ENCODE measurements around the gene SLC25A24. TPM values are rescaled to one million over a fixed set of nuclear protein-coding genes. Genes with fewer than 3 reads are reported as not detected.

Gene SLC25A24
- total RNA-seq, 4 donors from 2014 or later, result 30.5 to 108 (median 62.2) TPM

DNA sequence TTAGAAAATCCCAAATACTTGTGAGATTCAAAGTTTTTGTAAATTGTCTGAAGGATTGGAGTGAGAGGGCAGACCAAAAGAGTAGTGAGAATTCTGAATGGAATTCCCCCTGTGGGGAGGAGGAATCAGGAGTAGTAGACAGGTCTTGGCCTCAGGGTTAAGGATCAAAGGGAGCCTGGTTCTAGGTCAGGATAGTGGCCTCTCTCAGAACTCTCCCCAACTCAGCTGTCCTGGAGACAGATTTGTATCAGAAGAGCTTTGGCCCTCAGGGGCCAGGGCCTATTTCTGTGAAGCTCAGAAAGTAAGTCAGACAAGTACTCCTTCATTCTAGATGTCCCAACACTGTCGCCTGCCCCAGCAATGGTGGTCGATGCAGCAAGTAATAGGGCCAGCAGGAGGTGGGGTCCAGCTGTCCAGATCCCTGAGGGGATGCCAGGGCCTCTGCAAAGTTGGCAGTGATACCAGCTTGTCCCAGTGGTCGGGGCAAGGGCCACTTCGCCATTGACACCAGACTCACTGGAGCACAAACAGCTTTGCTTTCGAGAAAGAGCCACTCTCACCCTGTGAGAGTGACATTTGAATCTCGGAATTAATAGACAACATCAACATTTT is 115.2 kb downstream of the SLC25A24 start:
- H3K27ac ChIP-seq, result no peak overlapping the region
- TF ChIP-seq POLR2A (IDR thresholded peaks at IDR 0.05), result no peak
- TF ChIP-seq, protein P1, sequence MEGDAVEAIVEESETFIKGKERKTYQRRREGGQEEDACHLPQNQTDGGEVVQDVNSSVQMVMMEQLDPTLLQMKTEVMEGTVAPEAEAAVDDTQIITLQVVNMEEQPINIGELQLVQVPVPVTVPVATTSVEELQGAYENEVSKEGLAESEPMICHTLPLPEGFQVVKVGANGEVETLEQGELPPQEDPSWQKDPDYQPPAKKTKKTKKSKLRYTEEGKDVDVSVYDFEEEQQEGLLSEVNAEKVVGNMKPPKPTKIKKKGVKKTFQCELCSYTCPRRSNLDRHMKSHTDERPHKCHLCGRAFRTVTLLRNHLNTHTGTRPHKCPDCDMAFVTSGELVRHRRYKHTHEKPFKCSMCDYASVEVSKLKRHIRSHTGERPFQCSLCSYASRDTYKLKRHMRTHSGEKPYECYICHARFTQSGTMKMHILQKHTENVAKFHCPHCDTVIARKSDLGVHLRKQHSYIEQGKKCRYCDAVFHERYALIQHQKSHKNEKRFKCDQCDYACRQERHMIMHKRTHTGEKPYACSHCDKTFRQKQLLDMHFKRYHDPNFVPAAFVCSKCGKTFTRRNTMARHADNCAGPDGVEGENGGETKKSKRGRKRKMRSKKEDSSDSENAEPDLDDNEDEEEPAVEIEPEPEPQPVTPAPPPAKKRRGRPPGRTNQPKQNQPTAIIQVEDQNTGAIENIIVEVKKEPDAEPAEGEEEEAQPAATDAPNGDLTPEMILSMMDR (IDR thresholded peaks at IDR 0.05), result no peak
- DNase-seq, result no peak
- no peak overlapping the region for H3K4me3 ChIP-seq
- no peaks in the 10 kb centered on the region for H3K27me3 ChIP-seq
- H3K36me3 ChIP-seq, result no peaks in the 10 kb centered on the region
- no peaks in the 10 kb centered on the region for H3K4me1 ChIP-seq
- no peaks in the 10 kb centered on the region for H3K9me3 ChIP-seq

Other genes starting within 250 kb of the SLC25A24 start
- gene VAV3, start 235.2 kb downstream of the SLC25A24 start, total RNA-seq, result 10 to 100 TPM; 32.1 to 60.9 (median 41.5) TPM
- gene NBPF4, start 43.7 kb upstream of the SLC25A24 start, total RNA-seq, result 1 to 10 TPM; 1.7 to 5.3 (median 3.7) TPM
- 1 to 10 TPM in 3 of 4 donors, under 1 TPM in 1; 0.76 to 3.7 (median 3.5) TPM for gene NBPF6, start 250.0 kb upstream of the SLC25A24 start, total RNA-seq